ENCODE measurements around the gene DUSP23.

- TF ChIP-seq, protein P1, sequence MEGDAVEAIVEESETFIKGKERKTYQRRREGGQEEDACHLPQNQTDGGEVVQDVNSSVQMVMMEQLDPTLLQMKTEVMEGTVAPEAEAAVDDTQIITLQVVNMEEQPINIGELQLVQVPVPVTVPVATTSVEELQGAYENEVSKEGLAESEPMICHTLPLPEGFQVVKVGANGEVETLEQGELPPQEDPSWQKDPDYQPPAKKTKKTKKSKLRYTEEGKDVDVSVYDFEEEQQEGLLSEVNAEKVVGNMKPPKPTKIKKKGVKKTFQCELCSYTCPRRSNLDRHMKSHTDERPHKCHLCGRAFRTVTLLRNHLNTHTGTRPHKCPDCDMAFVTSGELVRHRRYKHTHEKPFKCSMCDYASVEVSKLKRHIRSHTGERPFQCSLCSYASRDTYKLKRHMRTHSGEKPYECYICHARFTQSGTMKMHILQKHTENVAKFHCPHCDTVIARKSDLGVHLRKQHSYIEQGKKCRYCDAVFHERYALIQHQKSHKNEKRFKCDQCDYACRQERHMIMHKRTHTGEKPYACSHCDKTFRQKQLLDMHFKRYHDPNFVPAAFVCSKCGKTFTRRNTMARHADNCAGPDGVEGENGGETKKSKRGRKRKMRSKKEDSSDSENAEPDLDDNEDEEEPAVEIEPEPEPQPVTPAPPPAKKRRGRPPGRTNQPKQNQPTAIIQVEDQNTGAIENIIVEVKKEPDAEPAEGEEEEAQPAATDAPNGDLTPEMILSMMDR (IDR thresholded peaks at IDR 0.05; ENCODE audit: insufficient read depth, low read length, poor library complexity, severe bottlenecking) = no peak
- no peak for TF ChIP-seq EZH2phosphoT487 (conservative IDR thresholded peaks at IDR 0.05; ENCODE audit: low read length)
Measured at GRCh38 chr1:159779403-159779851, 1.3 kb upstream of the DUSP23 start.
